HG02798 (cell line): Measurements from ENCODE around the gene MRPL45.
A peak's percentile ranks its signal among the peaks of the same experiment; 100 is the strongest.
"Not testable (repeated sequence)": the region's sequence is repeated elsewhere in the genome, so short reads cannot be mapped to it uniquely, and the experiment has no call there.

Source experiments
- ATAC-seq: cut with Tn5 transposase; IDR thresholded peaks from one replicate; pipeline ENCODE4 v1.9.1; 2021; ENCODE audit warnings: mild to moderate bottlenecking; ENCODE audit not compliant: unreplicated experiment, poor library complexity

The MRPL45 gene

DNA sequence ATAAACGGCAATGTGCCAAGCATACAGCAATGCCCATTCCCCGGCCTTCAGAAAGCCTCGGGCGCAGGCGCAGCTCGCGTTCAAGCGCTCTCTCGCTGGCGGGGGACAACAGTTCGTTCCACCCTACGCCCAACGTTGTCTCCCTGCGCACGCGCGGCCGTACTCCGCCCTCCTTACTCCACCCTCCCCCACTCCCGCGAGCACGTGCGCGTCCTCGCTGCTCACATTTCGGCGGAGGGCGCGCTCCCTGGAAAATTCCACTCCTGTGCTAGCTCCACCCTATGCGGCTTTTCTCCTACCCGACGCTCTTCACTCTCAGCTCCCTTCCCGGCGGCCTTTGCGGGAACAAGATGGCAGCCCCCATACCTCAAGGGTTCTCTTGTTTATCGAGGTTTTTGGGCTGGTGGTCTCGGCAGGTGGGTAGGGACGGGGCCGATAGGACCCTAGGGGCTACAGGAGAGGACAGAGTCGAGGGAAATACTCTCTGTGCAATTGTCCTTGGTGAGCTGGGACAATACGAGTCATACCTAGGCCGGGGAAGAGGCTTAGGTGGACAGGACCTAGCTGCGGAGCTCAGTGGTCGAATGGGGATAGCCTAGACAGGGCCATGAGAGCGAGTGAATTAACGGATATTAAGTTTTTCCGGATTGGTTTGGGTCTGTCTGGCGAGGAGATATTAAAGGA, at the start of gene MRPL45:
MRPL45 (plus strand) TSS at position 335 of the 684 bp plus-strand sequence; CDS start at position 351, 16 bp downstream.
- ATAC-seq, result peak; percentile 98

DNA sequence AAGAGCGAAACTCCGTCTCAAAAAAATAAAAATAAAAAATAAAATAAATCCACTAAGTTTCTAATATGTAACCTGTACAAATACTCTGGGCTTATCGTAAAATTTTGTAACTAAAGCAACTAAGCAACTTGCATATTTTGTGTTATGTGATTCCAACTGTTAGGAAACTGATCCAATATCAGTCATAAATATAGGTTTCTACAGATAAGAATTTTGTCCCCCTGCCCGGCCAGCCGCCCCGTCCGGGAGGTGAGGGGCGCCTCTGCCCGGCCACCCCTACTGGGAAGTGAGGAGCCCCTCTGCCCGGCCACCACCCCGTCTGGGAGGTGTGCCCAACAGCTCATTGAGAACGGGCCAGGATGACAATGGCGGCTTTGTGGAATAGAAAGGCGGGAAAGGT, 43.8 kb upstream of the MRPL45 start:
- ATAC-seq, result not testable (repeated sequence)

DNA sequence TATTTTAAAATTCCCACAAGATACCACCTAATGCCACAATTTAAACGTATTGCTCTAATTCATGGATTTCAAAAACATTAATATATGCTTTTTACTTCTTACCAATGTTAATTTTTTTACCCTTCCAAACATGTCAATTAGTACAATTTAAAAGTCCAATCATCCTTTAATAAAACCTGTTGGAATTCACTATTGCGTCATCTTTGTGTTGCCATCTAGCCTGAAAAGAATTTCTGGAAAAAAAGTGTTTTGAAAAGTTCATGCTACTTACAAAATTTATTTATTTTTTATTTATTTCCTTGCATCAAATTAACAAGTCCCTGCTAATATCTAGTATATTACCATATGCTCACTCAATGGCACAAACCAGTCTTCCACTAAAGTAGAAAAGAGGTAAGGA, 42.6 kb upstream of the MRPL45 start:
- not testable (repeated sequence) for ATAC-seq

DNA sequence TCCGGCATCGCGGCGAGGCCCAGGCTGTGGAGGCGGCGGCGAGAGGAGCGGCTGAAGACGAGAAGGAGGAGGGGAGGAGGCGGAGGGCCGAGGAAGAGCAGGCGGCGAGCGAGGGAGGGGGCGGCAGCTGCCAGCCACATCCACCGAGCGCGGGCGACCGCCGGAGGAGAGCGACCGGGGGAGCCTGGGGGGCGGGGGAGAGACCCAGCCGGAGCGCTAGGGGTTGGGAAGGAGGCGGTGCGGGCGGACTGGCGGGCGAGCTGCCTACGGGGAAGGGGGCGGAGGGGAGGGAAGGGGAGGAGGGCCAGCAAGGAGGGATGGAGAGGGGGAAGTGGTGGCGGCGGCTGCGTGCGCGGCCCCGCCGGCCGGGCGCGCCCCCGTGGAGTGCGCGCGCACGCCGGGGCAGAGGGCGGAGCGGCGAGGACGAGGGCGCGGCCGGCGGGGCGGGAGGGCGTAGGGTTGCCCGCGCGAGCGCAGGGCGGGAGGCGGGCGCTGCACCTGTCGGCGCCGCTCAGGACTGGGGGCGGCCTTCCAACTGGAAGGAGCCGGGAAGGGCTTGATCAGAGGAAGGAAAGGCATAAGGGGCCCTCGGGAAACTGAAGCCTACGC, 39.9 kb upstream of the MRPL45 start:
- ATAC-seq, result peak; percentile 90

DNA sequence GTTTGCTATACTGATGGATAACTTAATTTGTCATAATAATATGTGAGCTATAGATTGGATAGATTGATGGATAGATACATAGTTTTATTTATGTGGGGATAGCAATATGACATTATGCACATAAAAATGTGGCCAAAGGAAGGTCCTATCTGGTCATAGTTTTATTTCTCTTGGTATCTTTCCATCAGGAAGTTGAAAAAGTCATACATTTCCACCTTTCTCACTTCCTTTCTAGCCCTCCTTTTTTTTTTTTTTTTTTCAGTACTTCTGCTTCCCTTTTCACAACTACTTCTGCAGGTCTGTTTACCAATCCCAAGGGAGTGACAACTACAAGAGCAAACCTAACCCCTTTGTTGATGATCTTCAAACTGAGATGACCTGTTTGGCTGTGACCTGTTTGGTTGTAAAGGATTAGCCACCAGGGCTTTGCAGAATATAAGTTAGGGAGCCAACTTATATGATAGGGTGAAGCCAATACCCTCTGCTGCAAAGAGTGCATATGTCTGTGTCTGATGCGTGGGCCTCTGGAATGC, 30.9 kb upstream of the MRPL45 start:
- not testable (repeated sequence) for ATAC-seq

DNA sequence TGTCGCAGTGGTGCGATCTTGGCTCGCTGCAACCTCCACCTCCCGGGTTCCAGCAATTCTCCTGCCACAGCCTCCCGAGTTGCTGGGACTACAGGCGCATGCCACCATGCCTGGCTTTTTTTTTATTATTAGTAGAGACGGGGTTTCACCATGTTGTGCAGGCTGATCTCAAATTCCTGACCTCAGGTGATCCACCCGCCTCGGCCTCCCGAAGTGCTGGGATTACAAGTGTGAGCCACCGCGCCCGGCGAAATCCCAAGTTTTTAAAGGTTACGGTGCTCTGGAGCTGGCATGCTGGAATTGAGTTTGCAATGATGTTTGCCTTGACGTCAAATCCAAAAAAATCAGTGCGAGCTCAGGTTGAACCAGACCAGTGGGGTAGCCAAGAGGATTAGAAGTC, 30.4 kb upstream of the MRPL45 start:
- ATAC-seq, result not testable (repeated sequence)

DNA sequence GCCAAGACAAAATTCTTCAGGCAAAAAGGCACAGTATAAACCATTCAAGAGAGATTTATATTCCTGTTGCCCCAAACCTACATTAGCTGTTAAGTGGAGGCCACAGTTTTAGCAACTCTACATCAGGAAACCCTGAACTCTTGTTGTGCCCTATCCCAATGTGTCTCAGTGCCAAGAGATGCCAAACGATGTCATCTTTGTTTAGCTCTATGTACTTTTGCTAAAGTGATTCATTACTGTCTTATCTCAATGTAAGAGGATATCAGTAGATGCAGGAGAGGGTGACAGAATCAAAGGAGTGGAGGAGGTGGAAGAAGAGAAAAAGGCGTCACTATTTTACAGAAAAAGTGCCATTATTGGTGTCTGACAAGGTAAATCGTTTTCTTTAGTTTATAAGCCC, 28.8 kb upstream of the MRPL45 start:
- not testable (repeated sequence) for ATAC-seq

DNA sequence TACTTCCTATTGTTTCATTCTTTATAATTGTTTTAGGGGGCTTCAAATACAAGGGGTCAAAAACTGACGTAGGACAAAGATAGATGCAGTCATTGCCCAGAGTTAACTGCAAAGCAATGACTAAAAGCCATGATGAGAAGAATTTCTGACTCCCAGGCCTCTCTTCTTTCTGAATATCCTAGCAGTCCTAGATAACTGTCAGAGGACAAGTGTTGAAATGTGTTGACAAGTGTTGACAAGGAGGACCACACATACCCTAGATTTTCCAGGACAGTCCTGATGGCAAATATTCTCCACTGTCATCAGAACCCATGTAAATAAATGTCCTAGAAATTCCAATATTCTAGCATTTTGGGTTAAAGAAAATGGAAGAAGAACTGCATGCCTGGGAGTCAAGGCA, 27.9 kb upstream of the MRPL45 start:
- not testable (repeated sequence) for ATAC-seq

DNA sequence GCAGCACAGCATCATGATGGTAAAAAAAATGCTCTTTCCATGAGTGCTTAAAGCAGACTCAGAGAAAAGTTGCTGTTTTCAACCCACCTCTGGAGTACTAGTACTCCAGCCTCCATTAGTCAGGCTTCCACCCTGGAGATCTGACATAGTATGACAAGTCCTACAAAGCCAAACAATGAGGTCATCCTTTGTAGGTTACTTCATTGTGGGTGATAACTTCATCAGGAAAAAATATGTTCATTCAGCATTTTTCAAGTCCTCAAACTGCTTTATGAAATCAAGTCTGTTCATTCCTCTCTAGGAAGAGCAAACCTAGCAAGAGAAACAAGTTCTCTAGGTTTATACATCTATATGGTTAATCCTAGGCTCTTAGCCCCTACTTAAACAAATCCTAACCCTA, 27.4 kb upstream of the MRPL45 start:
- ATAC-seq, result not testable (repeated sequence)

DNA sequence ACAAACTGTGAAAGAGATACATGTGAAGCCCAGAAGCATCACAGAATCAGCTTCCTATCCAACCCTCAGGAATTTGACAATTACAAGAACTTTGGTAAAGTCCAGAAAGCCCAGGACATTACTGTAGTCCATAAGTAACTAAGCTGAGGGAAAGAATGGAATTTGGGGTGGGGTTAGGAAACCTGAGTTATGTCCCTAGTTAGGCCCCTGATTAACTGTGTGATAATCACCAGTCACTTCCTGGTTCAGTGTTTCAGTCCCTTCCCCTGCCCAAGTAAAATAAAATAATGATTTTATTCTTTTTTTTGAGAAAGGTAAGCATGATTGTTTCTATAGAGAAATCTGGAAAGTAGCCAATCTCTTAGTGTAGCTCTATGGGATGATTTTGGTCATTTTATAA, 11.0 kb upstream of the MRPL45 start:
- not testable (repeated sequence) for ATAC-seq

DNA sequence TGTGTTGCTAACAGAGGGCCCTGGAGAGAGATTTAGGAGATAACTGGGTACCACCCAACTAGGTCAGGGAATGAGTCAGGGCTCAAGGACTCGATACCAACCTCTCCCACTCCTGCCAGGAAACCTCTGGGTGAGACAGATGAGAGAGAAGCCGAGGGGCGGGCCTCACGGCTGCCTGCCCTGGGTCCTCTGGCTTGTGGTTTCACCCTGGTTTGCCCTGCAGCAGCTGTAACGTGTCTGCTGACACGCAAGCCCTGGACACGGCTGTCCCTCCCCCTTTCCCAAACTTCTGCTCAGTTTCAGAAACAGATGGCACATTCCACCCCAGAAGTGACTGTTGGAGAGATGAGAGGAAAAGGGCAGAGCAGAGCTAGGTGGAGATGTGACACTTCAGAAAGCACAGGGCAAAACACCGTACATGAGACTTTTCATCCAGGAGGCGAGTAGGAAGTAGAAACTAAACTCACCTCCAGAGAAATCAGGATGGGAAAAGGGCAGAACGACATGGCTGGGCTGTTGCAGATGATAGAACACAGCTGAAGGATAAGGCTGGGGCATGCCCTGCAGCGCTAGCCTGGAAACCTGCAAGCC, 10.4 kb upstream of the MRPL45 start:
- peak; percentile 68 for ATAC-seq

DNA sequence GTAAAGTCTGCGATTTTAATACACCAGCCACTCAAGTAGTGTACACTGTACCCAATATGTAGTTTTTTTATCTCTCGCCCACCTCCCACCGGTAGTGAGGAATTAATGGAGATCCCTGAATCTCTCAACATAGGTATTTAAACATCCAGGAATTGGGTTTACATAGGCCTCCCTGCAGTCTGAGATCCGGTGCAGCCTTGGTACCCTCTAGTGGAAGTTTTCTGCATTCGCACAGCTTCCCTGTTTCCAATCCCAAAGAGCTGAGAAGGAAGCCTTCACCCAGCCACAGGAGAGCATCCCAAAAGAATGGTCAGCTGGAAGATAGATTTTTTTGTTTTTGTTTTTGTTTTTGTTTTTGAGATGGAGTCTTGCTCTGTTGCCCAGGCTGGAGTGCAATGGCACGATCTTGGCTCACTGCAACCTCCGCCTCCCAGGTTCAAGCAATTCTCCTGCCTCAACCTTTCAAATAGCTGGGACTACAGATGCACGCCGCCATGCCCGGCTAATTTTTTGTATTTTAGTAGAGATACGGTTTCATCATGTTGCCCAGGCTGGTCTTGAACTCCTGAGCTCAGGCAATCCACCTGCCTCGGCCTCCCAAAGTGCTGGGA, 8.6 kb upstream of the MRPL45 start:
- not testable (repeated sequence) for ATAC-seq

DNA sequence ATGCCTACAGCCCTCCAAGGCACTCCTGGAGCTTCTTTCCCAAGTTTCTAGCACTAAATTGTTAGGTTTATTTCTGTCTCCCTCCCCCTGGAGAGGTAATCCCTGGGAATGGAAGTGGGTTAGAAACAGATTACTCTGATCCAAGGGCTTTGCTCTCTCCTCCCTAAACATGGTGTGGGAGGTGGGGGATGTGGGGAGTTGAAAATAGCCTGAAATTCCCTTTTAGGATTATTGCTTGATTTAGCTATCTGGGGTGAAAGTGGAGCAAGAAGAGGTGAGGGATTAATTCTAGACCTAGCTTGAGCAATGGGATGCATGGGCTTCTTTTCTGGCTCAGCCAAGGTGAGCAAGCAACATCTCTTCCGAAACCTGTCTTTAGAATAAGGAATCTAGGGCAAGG, 7.2 kb upstream of the MRPL45 start:
- not testable (repeated sequence) for ATAC-seq

DNA sequence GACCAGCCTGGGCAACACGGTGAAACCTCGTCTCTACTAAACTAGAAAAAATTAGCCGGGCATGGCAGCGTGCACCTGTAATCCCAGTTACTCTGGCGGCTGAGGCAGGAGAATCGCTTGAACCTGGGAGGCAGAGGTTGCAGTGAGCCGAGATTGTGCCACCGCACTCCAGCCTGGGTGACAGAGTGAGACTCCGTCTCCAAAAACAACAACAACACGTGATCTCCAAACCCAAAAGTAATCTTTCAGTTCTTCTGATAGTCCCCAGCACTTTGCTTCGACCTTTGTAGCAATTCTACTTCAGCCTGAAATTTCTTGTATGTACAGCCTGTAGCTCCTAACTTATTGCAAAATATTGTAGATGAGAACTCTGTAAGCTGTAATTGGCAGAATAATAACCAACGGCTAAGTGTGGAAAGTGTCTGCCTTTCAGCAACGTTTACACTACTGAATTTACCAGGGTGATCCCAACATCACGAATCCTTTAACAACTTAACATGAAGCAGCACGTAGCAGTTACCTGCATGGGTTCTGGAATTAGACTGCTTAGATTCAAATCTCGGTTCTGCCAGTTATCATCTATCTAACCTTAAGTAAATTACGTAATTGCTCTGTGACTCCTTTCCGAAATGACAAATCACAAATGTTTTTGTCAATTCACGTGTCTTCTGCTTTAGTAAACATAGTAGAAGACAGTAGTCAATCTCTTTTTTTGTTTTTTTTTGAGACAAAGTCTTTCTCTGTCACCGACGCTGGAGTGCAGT, 1.2 kb upstream of the MRPL45 start:
- not testable (repeated sequence) for ATAC-seq

DNA sequence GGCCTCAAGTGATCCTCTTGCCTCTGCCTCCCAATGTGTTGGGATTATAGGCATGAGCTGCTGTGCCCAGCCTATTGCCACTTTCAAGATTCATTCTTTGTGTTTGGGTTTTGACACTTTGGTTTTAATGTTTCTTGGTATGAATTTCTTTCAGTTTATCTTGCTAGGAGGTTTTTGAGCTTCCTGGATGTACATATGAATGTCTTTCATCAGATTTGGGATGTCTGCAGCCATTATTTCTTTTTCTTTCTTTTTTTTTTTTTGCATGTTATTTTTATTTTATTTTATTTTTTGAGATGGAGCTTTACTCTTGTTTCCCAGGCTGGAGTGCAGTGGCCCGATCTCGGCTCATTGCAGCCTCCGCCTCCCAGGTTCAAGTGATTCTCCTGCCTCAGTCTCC, 18.5 kb downstream of the MRPL45 start:
- ATAC-seq, result no peak

DNA sequence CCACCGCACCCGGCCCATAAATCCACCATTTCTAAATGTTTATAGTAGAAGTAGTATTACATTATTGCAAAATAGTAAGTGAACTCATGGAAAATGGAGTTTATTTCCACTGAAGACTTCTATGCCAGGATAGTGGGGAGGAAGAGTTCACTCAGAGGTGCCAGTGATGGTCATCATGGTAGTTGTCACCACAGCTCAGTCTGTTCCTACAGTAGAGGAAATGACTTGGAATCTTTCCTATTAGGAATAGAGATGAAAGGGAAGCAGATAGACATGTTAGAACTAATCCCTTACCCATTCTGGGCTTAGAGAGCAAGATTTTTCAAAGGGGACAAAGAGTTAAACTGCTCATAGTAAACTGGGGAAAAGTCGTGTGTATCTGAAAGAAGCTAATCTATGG, 20.1 kb downstream of the MRPL45 start:
- ATAC-seq, result no peak

DNA sequence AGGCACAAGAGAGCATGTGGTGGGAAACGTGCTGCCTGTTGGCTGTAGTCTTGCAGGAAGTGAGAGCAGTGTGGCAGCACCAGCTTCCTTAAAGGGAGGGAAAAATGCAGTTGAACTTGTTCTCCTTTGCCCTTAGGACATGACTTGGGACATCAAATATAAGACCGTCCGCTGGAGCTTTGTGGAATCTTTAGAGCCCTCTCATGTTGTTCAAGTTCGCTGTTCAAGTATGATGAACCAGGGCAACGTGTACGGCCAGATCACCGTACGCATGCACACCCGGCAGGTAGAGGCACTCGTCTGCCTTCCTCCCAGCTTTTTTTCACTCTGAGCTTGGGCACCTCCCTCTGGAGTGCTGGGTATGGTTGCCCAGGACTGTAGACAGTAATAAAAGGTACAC, 23.5 kb downstream of the MRPL45 start:
- ATAC-seq, result no peak

DNA sequence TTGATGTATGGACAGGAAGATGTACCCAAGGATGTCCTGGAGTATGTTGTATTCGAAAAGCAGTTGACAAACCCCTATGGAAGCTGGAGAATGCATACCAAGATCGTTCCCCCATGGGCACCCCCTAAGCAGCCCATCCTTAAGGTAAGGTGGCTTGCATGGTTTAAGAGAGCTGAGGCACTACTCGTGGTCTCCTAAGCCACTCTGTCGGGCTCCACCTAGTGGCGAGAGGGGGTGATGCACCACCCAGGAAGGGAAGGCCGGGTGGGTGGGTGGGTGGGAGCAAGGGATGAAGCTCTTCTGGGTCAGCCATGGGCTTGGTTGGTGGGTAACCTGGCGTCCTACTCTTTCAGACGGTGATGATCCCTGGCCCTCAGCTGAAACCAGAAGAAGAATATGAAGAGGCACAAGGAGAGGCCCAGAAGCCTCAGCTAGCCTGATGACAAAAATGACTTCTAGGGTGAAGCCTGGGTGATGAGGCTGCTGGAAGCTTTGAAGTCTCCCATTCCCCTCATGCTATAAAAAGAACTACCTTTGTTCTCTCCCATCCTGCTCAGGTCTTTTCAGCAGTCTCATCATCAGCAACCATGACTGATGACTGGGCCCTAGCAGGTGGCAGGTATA, 25.3 kb downstream of the MRPL45 start:
- no peak for ATAC-seq

DNA sequence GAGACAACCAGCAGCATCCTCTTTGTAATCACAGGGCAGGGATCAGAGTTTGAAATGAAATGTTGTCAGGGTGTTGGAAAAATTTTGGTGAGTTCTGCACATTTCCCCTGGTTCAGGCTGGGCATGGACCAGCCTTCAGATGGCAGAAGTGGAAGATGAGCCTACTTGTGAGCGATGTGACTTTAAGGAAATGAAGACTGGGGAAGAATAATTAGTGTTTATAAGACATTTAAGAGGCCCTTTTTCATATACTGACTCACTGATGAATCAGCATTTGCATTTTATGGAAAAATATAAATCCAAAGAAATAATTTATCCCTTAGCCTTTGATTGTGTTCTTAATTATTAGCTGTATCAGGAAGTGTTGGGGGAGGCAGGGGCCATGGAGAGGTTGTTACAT, 25.9 kb downstream of the MRPL45 start:
- ATAC-seq, result no peak

DNA sequence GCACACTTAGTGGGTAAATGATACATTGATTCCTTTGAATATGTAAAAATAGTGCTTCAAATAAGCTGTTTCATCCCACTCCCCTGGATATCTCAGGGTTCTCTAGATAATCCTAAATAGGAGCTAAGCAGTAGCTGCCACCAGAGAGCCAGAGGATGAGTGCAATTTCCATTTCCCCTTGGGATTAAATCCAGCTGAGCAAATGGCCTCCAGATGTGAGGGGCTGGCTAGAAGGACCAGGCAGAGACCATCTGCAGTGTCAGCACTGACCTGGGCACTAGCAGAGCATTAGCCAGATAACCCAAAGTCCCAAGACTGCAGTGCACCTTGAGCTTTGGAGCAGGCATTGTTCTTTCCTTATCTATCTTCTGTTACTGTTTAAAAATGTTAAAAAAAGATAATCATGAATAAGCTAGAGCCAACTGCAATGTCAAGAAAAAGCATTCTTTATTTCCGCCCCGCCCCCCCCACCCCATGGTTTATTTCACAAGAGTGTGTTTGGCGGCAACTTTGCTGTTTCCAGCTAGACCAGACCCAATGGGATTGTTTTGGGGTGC, 27.3 kb downstream of the MRPL45 start:
- ATAC-seq, result no peak
